Mesothelial cell of epicardium (in vitro differentiated cells): ENCODE measurements around the gene CLSTN2. TPM values are rescaled to one million over a fixed set of nuclear protein-coding genes. Genes with fewer than 3 reads are reported as not detected.

Source experiments
- DNase-seq, 2 experiments: peaks; one replicate each; pipeline ENCODE4 v3.0.0; 2021; ENCODE audit warnings: low spot score in 2 of 2; ENCODE audit not compliant: unreplicated experiment in 2 of 2
- H3K27ac Mint-ChIP-seq: 2 replicates; pipeline ENCODE4 v1.8.0; 2021; ENCODE audit warnings: mixed read lengths
- H3K27me3 Mint-ChIP-seq: 2 replicates; pipeline ENCODE4 v1.8.0; 2021; ENCODE audit warnings: low read depth, mixed read lengths
- H3K36me3 Mint-ChIP-seq: 2 replicates; pipeline ENCODE4 v1.8.0; 2021; ENCODE audit warnings: mixed read lengths
- H3K4me1 Mint-ChIP-seq: 2 replicates; pipeline ENCODE4 v1.8.0; 2021; ENCODE audit warnings: mixed read lengths
- H3K4me3 Mint-ChIP-seq: 2 replicates; pipeline ENCODE4 v1.8.0; 2021; ENCODE audit warnings: mild to moderate bottlenecking, moderate library complexity, mixed read lengths
- H3K9me3 Mint-ChIP-seq: 2 replicates; pipeline ENCODE4 v1.8.0; 2021; ENCODE audit warnings: mixed read lengths
- total RNA-seq: library from RNA; stranded (reverse); gene quantifications from 3 replicates; pipeline ENCODE4 v1.2.1, GENCODE V29; 2021
- TF ChIP-seq, protein P1 (sequence below): fragments of 200-600 bp; sonication (generic); IDR thresholded peaks from one replicate; pipeline ENCODE4 v1.5.0; 2021; ENCODE audit warnings: antibody characterized with exemption; ENCODE audit not compliant: unreplicated experiment

The CLSTN2 gene
- total RNA-seq, 1 donor from 2014 or later, result 18.2 TPM

DNA sequence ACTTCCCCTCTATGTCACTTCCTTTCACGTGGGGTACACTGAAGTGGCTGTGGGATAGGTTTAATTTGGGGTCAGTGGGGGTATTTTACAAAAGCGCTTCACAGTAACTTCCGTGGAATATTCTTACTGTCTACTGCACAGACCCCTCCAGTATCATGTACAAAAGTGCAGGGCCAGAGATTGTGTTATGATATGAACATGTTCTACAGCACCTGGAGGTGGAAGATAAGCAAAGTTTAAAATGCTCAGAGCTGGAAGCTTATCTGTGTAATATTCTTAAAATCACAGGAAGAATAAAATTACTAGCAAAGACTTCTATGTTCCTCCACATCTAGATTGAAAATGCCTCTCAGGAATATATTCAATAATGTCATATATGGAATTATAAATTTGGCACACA, 658.8 kb downstream of the CLSTN2 start:
- Mint-ChIP-seq H3K4me1 (no peaks in the 10 kb centered on the region), H3K27me3 (peaks cover 9% of the 10 kb centered on the region), H3K9me3 (no peaks in the 10 kb centered on the region), H3K36me3 (no peaks in the 10 kb centered on the region), H3K4me3 (no peak overlapping the region), H3K27ac (no peak overlapping the region)
- TF ChIP-seq, protein P1, sequence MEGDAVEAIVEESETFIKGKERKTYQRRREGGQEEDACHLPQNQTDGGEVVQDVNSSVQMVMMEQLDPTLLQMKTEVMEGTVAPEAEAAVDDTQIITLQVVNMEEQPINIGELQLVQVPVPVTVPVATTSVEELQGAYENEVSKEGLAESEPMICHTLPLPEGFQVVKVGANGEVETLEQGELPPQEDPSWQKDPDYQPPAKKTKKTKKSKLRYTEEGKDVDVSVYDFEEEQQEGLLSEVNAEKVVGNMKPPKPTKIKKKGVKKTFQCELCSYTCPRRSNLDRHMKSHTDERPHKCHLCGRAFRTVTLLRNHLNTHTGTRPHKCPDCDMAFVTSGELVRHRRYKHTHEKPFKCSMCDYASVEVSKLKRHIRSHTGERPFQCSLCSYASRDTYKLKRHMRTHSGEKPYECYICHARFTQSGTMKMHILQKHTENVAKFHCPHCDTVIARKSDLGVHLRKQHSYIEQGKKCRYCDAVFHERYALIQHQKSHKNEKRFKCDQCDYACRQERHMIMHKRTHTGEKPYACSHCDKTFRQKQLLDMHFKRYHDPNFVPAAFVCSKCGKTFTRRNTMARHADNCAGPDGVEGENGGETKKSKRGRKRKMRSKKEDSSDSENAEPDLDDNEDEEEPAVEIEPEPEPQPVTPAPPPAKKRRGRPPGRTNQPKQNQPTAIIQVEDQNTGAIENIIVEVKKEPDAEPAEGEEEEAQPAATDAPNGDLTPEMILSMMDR, result no peak
- no peak for DNase-seq

DNA sequence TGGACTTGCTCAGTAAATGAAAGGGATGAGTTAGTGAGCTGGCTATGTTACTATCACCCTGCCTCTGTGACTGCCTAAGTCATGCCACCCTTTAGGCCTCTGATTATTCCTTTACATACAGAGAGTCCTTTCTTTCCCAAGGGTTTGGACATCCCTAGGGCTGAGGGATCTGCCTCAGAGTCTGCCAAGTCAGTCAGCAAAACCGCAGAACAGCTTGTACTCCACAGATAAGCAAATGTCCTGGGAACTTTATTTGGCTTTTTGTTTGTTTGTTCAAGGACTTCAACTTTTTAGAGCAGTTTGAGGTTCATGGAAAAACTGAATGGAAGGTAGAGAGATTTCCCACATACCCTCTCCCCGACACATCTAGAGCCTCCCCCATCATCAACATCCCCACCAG, 660.3 kb downstream of the CLSTN2 start:
- Mint-ChIP-seq H3K4me3 (no peak overlapping the region), H3K36me3 (no peaks in the 10 kb centered on the region), H3K4me1 (no peaks in the 10 kb centered on the region), H3K27me3 (peaks cover 9% of the 10 kb centered on the region), H3K27ac (no peak overlapping the region), H3K9me3 (no peaks in the 10 kb centered on the region)
- TF ChIP-seq, protein P1, result no peak
- DNase-seq, result no peak

DNA sequence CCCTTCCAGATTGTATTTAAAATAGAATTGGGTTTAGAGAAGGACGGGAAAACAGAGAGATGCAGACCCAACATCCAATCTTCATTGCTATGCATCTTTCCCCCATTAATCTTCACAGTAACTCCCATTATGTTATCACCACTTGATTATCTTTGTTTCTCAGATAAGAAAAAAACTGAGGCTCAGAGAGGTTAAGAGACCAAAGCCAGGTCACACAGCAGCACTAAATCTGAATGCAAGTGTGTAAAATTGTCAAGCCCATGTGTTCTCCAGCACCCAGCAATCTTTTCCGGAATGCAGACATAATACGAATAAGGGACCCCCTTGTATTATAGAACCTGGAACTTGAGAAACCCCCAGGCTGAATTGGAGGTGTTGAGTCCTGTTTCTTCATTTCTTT, 662.4 kb downstream of the CLSTN2 start:
- no peak for DNase-seq
- Mint-ChIP-seq H3K27ac (no peak overlapping the region), H3K4me1 (no peaks in the 10 kb centered on the region), H3K27me3 (peaks cover 9% of the 10 kb centered on the region), H3K4me3 (no peak overlapping the region), H3K9me3 (no peaks in the 10 kb centered on the region), H3K36me3 (no peaks in the 10 kb centered on the region)
- TF ChIP-seq, protein P1, result no peak

DNA sequence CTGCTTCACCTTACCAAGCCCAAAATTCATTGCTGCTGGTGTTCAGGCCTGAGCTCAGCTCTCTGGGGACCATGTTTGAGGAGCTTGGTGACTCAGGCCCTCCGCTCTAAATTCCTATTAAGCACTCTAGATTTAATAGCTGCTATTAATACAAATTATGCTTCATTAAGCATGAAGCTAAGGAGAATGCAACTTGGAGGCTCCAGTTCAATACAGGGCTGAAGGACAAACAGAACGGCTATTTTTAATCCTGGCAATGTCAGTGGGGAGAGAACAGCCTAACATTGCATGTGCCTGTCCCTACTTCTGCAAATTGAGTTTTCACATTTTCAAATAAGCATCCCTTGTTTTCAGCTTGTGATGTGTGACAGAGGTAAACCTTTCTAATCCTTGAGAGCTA, 662.8 kb downstream of the CLSTN2 start:
- TF ChIP-seq, protein P1, result no peak

DNA sequence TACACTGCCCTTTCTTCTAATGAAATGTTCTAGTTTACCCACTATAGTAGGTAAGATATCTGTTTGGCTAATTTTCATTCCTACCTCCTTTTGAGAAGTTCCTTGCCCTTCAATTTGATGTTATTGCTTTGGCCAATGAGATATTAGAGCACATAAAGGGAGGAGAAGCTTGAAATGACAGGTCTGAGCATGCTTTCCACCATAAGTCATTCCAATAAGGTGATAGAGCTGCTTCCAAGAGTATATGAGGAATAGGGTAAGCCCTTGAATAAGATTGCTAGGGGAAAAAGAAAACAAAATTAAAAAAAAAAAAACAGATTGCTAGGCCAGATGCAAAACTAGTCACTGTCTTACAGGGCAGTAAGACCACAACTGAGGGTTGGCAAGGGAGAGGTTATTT, 664.0 kb downstream of the CLSTN2 start:
- Mint-ChIP-seq H3K9me3 (no peaks in the 10 kb centered on the region), H3K36me3 (no peaks in the 10 kb centered on the region), H3K4me3 (no peak overlapping the region), H3K4me1 (no peaks in the 10 kb centered on the region), H3K27me3 (no peaks in the 10 kb centered on the region), H3K27ac (no peak overlapping the region)
- no peak for DNase-seq
- TF ChIP-seq, protein P1, result no peak

More for the DNA sequence above, 662.8 kb downstream of the CLSTN2 start:
- Mint-ChIP-seq H3K4me1 (no peaks in the 10 kb centered on the region), H3K4me3 (no peak overlapping the region), H3K27ac (no peak overlapping the region), H3K27me3 (peaks cover 5% of the 10 kb centered on the region), H3K9me3 (no peaks in the 10 kb centered on the region), H3K36me3 (no peaks in the 10 kb centered on the region)
- no peak for DNase-seq

DNA sequence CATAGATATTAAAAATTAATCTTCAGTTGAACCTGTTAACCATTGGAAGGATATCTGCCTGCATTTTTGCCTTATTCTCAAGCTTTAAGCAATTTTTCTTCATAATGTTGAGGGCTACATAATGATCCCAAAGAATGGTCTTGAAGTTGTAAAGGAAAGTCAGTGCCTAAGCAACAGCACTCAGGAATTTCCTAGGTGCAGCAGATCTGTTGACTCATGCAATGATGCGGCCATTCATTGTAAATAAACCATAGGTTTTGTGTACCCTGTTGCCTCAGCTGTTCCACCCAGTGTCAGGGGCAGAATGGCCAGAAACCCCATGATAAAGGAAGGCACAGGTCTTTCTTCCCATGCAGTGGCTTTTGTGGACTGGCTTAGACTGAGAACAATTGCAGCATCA, 664.5 kb downstream of the CLSTN2 start:
- no peaks in the 10 kb centered on the region for H3K4me1 Mint-ChIP-seq
- TF ChIP-seq, protein P1, result no peak
- H3K27ac Mint-ChIP-seq, result no peak overlapping the region
- DNase-seq, result no peak
- no peaks in the 10 kb centered on the region for H3K27me3 Mint-ChIP-seq
- H3K36me3 Mint-ChIP-seq, result no peaks in the 10 kb centered on the region
- no peak overlapping the region for H3K4me3 Mint-ChIP-seq
- no peaks in the 10 kb centered on the region for H3K9me3 Mint-ChIP-seq
